ENCODE measurements around the gene TMEM121B.

DNA sequence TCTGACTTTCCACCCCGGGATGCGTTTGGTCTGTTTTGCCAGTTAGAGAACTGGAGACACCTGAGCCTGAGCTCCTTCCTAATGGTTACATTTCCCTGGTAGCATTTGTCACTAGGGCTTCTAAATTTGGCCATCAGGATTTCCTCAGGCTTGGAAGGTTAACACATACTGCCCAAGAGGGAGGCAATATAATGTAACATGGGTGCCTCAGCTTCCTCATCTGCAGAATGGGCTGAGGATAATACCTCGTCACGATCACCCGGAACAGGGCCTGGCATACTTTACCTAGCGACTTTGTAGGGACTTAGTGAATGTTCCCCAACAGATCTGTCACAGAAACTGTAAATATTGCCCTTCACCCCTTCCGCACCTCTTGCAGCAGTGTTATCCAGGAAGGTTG lies 25.1 kb downstream of the TMEM121B start:
- TF ChIP-seq CTCF (IDR thresholded peaks at IDR 0.05) (no peak), EZH2 (IDR thresholded peaks at IDR 0.05; ENCODE audit: borderline replicate concordance, insufficient read depth, low read depth, low read length, poor library complexity, severe bottlenecking) (no peak)
